ENCODE data around the gene CTNNAL1. TPM values are rescaled to one million over a fixed set of nuclear protein-coding genes. Genes with fewer than 3 reads are reported as not detected.

CTNNAL1 gene
- total and polyA plus RNA-seq, 9 of the 15 experiments (the other 6 are each of a cell fraction or from before 2014, with no cell fraction given) = 23.2 to 78.0 (median 46.7) TPM

DNA sequence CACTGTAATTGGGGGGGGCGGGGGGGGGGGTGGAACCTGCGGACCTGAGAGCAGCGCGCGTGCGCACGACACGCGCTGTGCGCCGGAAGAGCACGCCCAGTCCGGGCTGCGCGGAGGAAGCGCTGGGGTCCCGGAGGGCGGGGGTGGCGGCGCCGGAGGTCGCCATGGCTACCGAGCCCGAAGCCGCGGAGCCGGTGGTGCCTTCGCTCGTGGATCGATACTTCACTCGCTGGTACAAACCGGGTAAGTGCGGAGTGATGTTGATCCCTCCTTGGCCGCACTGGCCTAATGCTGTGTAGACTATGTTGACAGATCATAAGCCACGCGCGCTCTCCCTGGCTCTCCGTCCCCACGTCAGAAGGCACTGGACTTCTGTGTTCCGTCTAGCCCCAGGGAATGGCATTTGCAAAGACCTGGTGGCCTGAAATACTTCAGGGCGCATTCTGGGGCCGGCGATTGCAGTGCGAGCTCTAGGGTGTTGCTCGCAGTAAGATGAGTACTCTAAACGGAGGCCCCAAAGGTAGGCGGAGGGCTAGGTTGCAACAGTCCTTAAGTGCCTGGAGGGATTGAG lies 78.9 kb downstream of the CTNNAL1 start, which contains the start of gene ABITRAM:
Gene ABITRAM, plus strand, starts transcription at position 78 of the 571 bp plus-strand sequence. Its CDS starts 87 bp downstream, at position 165.
- TSS peak; percentile 54 for BruUV-seq (replicated peaks)
- Histone ChIP-seq H3K27ac (ENCODE audit: extremely low read depth, low read depth, low read length) (peak within 1 kb of the TSS; percentile 79), H3K79me2 (ENCODE audit: control insufficient read depth, insufficient read depth, low read length) (peaks cover 47% of the 10 kb centered on the region), H2AFZ (ENCODE audit: low read depth, low read length) (peak within 1 kb of the TSS; percentile 97), H3K4me2 (ENCODE audit: insufficient read depth, low read length) (peak within 1 kb of the TSS; percentile 99), H3K27me3 (ENCODE audit: control insufficient read depth in 2 of 2, insufficient read depth in 2 of 2, low read length in 2 of 2) (no peaks in the 10 kb centered on the region), H3K4me1 (replicated peaks in 1 of 2; ENCODE audit: control insufficient read depth in 2 of 2, insufficient read depth in 2 of 2, low read length in 2 of 2) (peaks cover 0 to 12% of the 10 kb centered on the region in 2 experiments; a peak in 4 of 5 replicates), H3K9me1 (ENCODE audit: control insufficient read depth, insufficient read depth, low read length) (no peaks in the 10 kb centered on the region), H3K9me3 (replicated peaks; ENCODE audit: control insufficient read depth, insufficient read depth, low read depth, low read length) (no peaks in the 10 kb centered on the region), H3K4me3 (peak within 1 kb of the TSS; percentile 86), H4K20me1 (replicated peaks; ENCODE audit: control insufficient read depth, insufficient read depth, low read length) (no peaks in the 10 kb centered on the region), H3K9ac (ENCODE audit: insufficient read depth in 1 of 2, low read depth in 2 of 2, low read length in 2 of 2) (peak within 1 kb of the TSS; percentile 83 to 94), H3K36me3 (ENCODE audit: control insufficient read depth, insufficient read depth, low read length) (peaks cover 47% of the 10 kb centered on the region)
- peak; percentile 89 to 96 (median 95) for DNase-seq (ENCODE audit: extremely low read depth in 1 of 4, low spot score in 3 of 4)
- WGBS (ENCODE audit: insufficient coverage, low coverage, missing lambda C conversion rate) = 0% methylated on average over 27 of the region's 47 CpGs
- intact Hi-C loops (cut with micrococcal nuclease) (loop anchor here (5.0 kb wide), 2 partner anchors 78 to 263 kb away; partner anchors contain the start of gene CTNNAL1), in situ Hi-C loops (cut with MboI) (no loop called here)
- POLR2A ChIA-PET = interaction anchor here (0.5 kb wide), 2 partner anchors 19 to 43 kb away, joined by 3 read pairs; no protein-coding TSS in a partner anchor
- FAIRE-seq = no peak
- CTCF ChIA-PET (ENCODE audit: low intra/inter-chr PET ratio) = no interaction called here
- ATAC-seq = peak; percentile 88
- TF ChIP-seq ETV5 (CRISPR knock-in tag; IDR thresholded peaks at IDR 0.05; ENCODE audit: low read depth) (0 out of 2 replicates have a peak, but pooled peaks have one; percentile 47), JUN (IDR thresholded peaks at IDR 0.05; ENCODE audit: borderline replicate concordance, low read depth, low read length) (no peak), JUN (CRISPR knock-in tag; IDR thresholded peaks at IDR 0.05; ENCODE audit: borderline replicate concordance) (no peak), GABPB1 (CRISPR knock-in tag; IDR thresholded peaks at IDR 0.05) (peak; percentile 81), ZNF707 (CRISPR knock-in tag; conservative IDR thresholded peaks at IDR 0.05) (no peak), NR2F6 (CRISPR knock-in tag; IDR thresholded peaks at IDR 0.05) (peak; percentile 53; the same call in 1 of the 2 replicates), NR2C1 (IDR thresholded peaks at IDR 0.05) (no peak), NR2C1 (tag; IDR thresholded peaks at IDR 0.05) (0 out of 2 replicates have a peak, but pooled peaks have one; percentile 18), KLF6 (CRISPR knock-in tag; IDR thresholded peaks at IDR 0.05; ENCODE audit: borderline replicate concordance) (no peak), MBD2 (IDR thresholded peaks at IDR 0.05; ENCODE audit: borderline replicate concordance, low read depth) (peak; percentile 2; the same call in 1 of the 2 replicates), SIN3A (IDR thresholded peaks at IDR 0.05; ENCODE audit: borderline replicate concordance in 2 of 2, control insufficient read depth in 1 of 2, low read depth in 2 of 2, low read length in 2 of 2) (peak in 1 of 2 experiments; percentile 97; a peak in 3 of 4 replicates), YY1 (IDR thresholded peaks at IDR 0.05; ENCODE audit: borderline replicate concordance in 1 of 3, control insufficient read depth in 1 of 3, extremely low read depth in 1 of 3, insufficient read depth in 3 of 3, insufficient read length in 1 of 3, insufficient replicate concordance in 2 of 3, low read depth in 1 of 3, low read length in 2 of 3) (peak in 2 of 3 experiments; percentile 38 to 55), ELF1 (tag; IDR thresholded peaks at IDR 0.05) (peak; percentile 85), HDAC1 (IDR thresholded peaks at IDR 0.05) (peak in 1 of 2 experiments; percentile 96; a peak in 2 of 4 replicates), EHMT2 (IDR thresholded peaks at IDR 0.05) (no peak)
- TF ChIP-seq, protein P1, sequence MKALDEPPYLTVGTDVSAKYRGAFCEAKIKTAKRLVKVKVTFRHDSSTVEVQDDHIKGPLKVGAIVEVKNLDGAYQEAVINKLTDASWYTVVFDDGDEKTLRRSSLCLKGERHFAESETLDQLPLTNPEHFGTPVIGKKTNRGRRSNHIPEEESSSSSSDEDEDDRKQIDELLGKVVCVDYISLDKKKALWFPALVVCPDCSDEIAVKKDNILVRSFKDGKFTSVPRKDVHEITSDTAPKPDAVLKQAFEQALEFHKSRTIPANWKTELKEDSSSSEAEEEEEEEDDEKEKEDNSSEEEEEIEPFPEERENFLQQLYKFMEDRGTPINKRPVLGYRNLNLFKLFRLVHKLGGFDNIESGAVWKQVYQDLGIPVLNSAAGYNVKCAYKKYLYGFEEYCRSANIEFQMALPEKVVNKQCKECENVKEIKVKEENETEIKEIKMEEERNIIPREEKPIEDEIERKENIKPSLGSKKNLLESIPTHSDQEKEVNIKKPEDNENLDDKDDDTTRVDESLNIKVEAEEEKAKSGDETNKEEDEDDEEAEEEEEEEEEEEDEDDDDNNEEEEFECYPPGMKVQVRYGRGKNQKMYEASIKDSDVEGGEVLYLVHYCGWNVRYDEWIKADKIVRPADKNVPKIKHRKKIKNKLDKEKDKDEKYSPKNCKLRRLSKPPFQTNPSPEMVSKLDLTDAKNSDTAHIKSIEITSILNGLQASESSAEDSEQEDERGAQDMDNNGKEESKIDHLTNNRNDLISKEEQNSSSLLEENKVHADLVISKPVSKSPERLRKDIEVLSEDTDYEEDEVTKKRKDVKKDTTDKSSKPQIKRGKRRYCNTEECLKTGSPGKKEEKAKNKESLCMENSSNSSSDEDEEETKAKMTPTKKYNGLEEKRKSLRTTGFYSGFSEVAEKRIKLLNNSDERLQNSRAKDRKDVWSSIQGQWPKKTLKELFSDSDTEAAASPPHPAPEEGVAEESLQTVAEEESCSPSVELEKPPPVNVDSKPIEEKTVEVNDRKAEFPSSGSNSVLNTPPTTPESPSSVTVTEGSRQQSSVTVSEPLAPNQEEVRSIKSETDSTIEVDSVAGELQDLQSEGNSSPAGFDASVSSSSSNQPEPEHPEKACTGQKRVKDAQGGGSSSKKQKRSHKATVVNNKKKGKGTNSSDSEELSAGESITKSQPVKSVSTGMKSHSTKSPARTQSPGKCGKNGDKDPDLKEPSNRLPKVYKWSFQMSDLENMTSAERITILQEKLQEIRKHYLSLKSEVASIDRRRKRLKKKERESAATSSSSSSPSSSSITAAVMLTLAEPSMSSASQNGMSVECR (CRISPR knock-in tag; IDR thresholded peaks at IDR 0.05) = peak; percentile 81; the same call in 1 of the 2 replicates
